ENCODE results near the gene MAST4.

The MAST4 gene

GRCh38 chr5:66840511-66841013 is 244.4 kb downstream of the MAST4 start:
- no peak for DNase-seq (ENCODE audit: low read depth in 1 of 2, low spot score in 1 of 2)

- no peak for DNase-seq (ENCODE audit: low read depth in 1 of 2, low spot score in 1 of 2)
Observed at GRCh38 chr5:66841264-66841663, 245.1 kb downstream of the MAST4 start.

GRCh38 chr5:66842540-66842939 is 246.3 kb downstream of the MAST4 start:
- DNase-seq (ENCODE audit: low read depth in 1 of 2, low spot score in 1 of 2), result no peak

- no peak for DNase-seq (ENCODE audit: low read depth in 1 of 2, low spot score in 1 of 2)
Observed at GRCh38 chr5:66843065-66843464, 246.9 kb downstream of the MAST4 start.

GRCh38 chr5:66848749-66849641 is 252.8 kb downstream of the MAST4 start:
- DNase-seq (ENCODE audit: low read depth in 1 of 2, low spot score in 1 of 2), result no peak

GRCh38 chr5:66849803-66850202 is 253.6 kb downstream of the MAST4 start:
- no peak for DNase-seq (ENCODE audit: low read depth in 1 of 2, low spot score in 1 of 2)

- no peak for DNase-seq (ENCODE audit: low read depth in 1 of 2, low spot score in 1 of 2)
Observed at GRCh38 chr5:66850354-66851075, 254.3 kb downstream of the MAST4 start.

GRCh38 chr5:66851306-66851705 is 255.1 kb downstream of the MAST4 start:
- no peak for DNase-seq (ENCODE audit: low read depth in 1 of 2, low spot score in 1 of 2)

- no peak for DNase-seq (ENCODE audit: low read depth in 1 of 2, low spot score in 1 of 2)
Observed at GRCh38 chr5:66854416-66854815, 258.2 kb downstream of the MAST4 start.

GRCh38 chr5:66856041-66856805 is 260.0 kb downstream of the MAST4 start:
- no peak for DNase-seq (ENCODE audit: low read depth in 1 of 2, low spot score in 1 of 2)

GRCh38 chr5:66859526-66859925 is 263.3 kb downstream of the MAST4 start:
- no peak for DNase-seq (ENCODE audit: low read depth in 1 of 2, low spot score in 1 of 2)

- no peak for DNase-seq (ENCODE audit: low read depth in 1 of 2, low spot score in 1 of 2)
Observed at GRCh38 chr5:66860199-66860975, 264.2 kb downstream of the MAST4 start.

GRCh38 chr5:66861402-66861801 is 265.2 kb downstream of the MAST4 start:
- DNase-seq (ENCODE audit: low read depth in 1 of 2, low spot score in 1 of 2), result no peak

- no peak for DNase-seq (ENCODE audit: low read depth in 1 of 2, low spot score in 1 of 2)
Observed at GRCh38 chr5:66862020-66862419, 265.8 kb downstream of the MAST4 start.

- DNase-seq (ENCODE audit: low read depth in 1 of 2, low spot score in 1 of 2), result no peak
Observed at GRCh38 chr5:66863243-66864170, 267.3 kb downstream of the MAST4 start.

- DNase-seq (ENCODE audit: low read depth in 1 of 2, low spot score in 1 of 2), result no peak
Observed at GRCh38 chr5:66864240-66864884, 268.2 kb downstream of the MAST4 start.

GRCh38 chr5:66867618-66868322 is 271.6 kb downstream of the MAST4 start:
- no peak for DNase-seq (ENCODE audit: low read depth in 1 of 2, low spot score in 1 of 2)

GRCh38 chr5:66869347-66869746 is 273.2 kb downstream of the MAST4 start:
- DNase-seq (ENCODE audit: low read depth in 1 of 2, low spot score in 1 of 2), result no peak
